Gastroesophageal sphincter (tissue), 4 donors: ENCODE results near the gene ADARB1. TPM values are rescaled to one million over a fixed set of nuclear protein-coding genes. Genes with fewer than 3 reads are reported as not detected.

Experiments used
- ATAC-seq: fragments of 150-250 bp; one replicate; pipeline ENCODE4 v1.9.1; 2016; ENCODE audit warnings: mild to moderate bottlenecking, moderate library complexity
- H3K27ac ChIP-seq, 4 donors: fragments of 200-600 bp; sonication (generic) in 3 of 4; 1 replicate in 3 of 4; 2 replicates in 1 of 4; pipeline ENCODE4 v1.5.1; 2016 to 2019
- H3K27me3 ChIP-seq: fragments of 200-600 bp; sonication (generic); one replicate; pipeline ENCODE4 v1.5.1; 2019
- H3K36me3 ChIP-seq, 2 donors: fragments of 200-600 bp; sonication (generic); one replicate each; pipeline ENCODE4 v1.5.1; 2019; ENCODE audit warnings: control low read depth in 1 of 2
- H3K4me1 ChIP-seq, 3 donors: fragments of 200-600 bp; sonication (generic); 1 replicate in 2 of 3; 2 replicates in 1 of 3; pipeline ENCODE4 v1.5.1; 2016 to 2019; ENCODE audit warnings: control low read depth in 2 of 3
- H3K4me3 ChIP-seq, 2 donors: fragments of 200-600 bp; sonication (generic); one replicate each; pipeline ENCODE4 v1.5.1; 2019; ENCODE audit warnings: mild to moderate bottlenecking in 1 of 2, moderate library complexity in 1 of 2
- H3K9me3 ChIP-seq, 3 donors: fragments of 200-600 bp; sonication (generic); one replicate each; pipeline ENCODE4 v1.5.1; 2017 to 2019; ENCODE audit warnings: control low read depth in 2 of 3
- EP300 ChIP-seq: sonication (generic); formaldehyde crosslinking; IDR thresholded peaks from one replicate; pipeline ENCODE4 v1.6.1; 2017; ENCODE audit warnings: antibody characterized with exemption, mild to moderate bottlenecking
- POLR2A ChIP-seq, 2 donors: fragments of 450-650 bp; IDR thresholded peaks; one replicate each; pipeline ENCODE4 v1.6.1; 2017; ENCODE audit warnings: antibody characterized with exemption in 2 of 2, mild to moderate bottlenecking in 2 of 2, moderate library complexity in 1 of 2
- POLR2AphosphoS5 ChIP-seq: sonication (generic); formaldehyde crosslinking; IDR thresholded peaks from one replicate; pipeline ENCODE4 v1.6.1; 2017; ENCODE audit warnings: antibody characterized with exemption
- WGBS, 2 donors: methylation state at CpG; one replicate each; pipeline ENCODE4 v1.1.5; 2018; ENCODE audit warnings: low coverage in 1 of 2; 5-methylcytosine and 5-hydroxymethylcytosine counted together
- total RNA-seq, 4 donors: library from RNA; depleted of rRNA; stranded (reverse); fragments of >200 nt; gene quantifications; one replicate each; pipeline ENCODE4 v1.1.0, GENCODE V29; 2016
- TF ChIP-seq, protein P1 (sequence below), 4 experiments: fragments of 200-600 bp in 2 of 4; fragments of 450-650 bp in 2 of 4; sonication (generic) in 1 of 4; IDR thresholded peaks; one replicate each; pipeline ENCODE4 v1.5.1; 2017 to 2019; ENCODE audit warnings: antibody characterized with exemption in 4 of 4, mild to moderate bottlenecking in 2 of 4, moderate library complexity in 2 of 4

ADARB1 gene
- total RNA-seq, 4 donors from 2014 or later, result 136 to 228 (median 181) TPM

DNA sequence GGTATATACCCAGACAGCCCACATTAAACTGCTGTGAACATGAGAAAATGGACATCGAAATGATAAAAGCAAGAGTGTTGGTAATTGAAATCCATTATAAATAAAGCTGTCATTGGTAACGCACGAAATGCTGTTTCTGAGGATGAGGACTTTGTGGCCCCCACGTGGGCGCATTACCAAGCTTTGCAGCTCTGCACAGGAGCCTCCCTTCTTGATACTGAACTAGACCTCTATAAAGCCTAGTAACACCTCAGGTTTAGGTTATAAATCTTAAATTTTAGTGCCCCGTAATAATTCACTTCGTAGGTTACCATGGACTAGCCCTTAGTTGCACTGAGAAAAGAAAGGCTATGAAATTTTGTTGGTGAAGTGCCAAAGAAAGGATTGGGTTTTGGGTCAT lies 45.4 kb downstream of the ADARB1 start:
- TF ChIP-seq POLR2AphosphoS5, result no peak
- TF ChIP-seq, protein P1, sequence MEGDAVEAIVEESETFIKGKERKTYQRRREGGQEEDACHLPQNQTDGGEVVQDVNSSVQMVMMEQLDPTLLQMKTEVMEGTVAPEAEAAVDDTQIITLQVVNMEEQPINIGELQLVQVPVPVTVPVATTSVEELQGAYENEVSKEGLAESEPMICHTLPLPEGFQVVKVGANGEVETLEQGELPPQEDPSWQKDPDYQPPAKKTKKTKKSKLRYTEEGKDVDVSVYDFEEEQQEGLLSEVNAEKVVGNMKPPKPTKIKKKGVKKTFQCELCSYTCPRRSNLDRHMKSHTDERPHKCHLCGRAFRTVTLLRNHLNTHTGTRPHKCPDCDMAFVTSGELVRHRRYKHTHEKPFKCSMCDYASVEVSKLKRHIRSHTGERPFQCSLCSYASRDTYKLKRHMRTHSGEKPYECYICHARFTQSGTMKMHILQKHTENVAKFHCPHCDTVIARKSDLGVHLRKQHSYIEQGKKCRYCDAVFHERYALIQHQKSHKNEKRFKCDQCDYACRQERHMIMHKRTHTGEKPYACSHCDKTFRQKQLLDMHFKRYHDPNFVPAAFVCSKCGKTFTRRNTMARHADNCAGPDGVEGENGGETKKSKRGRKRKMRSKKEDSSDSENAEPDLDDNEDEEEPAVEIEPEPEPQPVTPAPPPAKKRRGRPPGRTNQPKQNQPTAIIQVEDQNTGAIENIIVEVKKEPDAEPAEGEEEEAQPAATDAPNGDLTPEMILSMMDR (IDR thresholded peaks at IDR 0.05), result no peak
- no peak for TF ChIP-seq POLR2A (IDR thresholded peaks at IDR 0.05)
- no peak for TF ChIP-seq EP300
- WGBS, 2 donors, result 91 to 94% methylated on average over 7 of the region's 7 CpGs

DNA sequence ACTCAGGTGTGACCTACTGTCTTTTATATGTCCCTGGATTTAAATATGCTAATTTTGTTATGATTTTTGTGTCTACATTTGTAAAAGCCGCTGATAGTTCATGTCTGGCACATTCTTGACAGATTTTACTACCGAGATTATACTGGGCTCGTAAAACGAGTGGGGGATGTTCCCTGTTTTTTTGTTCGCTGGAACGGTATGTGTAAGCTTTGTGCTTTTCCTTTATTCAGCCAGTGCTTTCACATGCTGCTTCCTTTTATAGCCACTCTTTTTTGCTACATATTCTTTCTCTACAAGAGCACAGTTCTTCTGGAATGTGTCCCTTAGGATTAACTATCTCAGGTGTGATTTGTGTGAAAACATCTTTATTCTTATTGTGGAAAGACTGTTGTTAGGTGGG lies 46.6 kb downstream of the ADARB1 start:
- ATAC-seq, result no peak
- 51 to 70% methylated on average over 5 to 6 of the region's 6 CpGs for WGBS, 2 donors
- Histone ChIP-seq H3K4me1 (peaks cover 0 to 65% (median under 1%) of the 10 kb centered on the region in 3 donors), H3K27me3 (no peaks in the 10 kb centered on the region), H3K4me3 (no peak overlapping the region), H3K36me3 (peaks cover 0 to 20% of the 10 kb centered on the region in 2 donors), H3K9me3 (no peaks in the 10 kb centered on the region), H3K27ac (peak overlapping the region in 2 of 4 donors; percentile 59 to 78)
- TF ChIP-seq POLR2A (IDR thresholded peaks at IDR 0.05) (no peak), POLR2AphosphoS5 (peak; percentile 8), EP300 (no peak)
- TF ChIP-seq, protein P1 (IDR thresholded peaks at IDR 0.05), result no peak

More for the DNA sequence above, 45.4 kb downstream of the ADARB1 start:
- Histone ChIP-seq H3K4me1 (peaks cover 0 to 65% (median 4%) of the 10 kb centered on the region in 3 donors), H3K4me3 (no peak overlapping the region), H3K27ac (peak overlapping the region in 1 of 4 donors; percentile 78), H3K9me3 (no peaks in the 10 kb centered on the region), H3K27me3 (no peaks in the 10 kb centered on the region), H3K36me3 (peaks cover 0 to 20% of the 10 kb centered on the region in 2 donors)
- no peak for ATAC-seq

DNA sequence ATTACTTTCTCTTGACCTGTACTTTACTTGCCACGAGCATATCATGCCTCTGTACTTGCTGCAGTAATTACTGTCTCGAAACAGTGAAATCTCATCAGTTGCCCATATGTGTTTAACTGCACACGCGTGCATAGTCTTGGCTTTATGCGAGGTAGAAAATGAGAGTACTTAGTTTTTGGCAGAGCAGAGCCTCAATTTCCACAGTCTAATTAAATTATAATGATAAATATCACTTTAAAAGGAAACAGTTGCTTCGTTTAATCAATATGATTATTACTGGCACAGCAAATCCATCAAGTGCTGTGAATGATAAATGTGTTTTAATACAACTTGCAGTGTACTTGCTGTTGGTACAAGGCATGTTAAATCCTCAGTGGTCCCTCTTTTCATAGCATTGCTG lies 47.6 kb downstream of the ADARB1 start:
- H3K36me3 ChIP-seq, result peaks cover 0 to 27% of the 10 kb centered on the region in 2 donors
- no peak for ATAC-seq
- peak overlapping the region in 2 of 4 donors; percentile 59 to 78 for H3K27ac ChIP-seq
- TF ChIP-seq, protein P1 (IDR thresholded peaks at IDR 0.05), result no peak
- TF ChIP-seq POLR2A (IDR thresholded peaks at IDR 0.05) (no peak), EP300 (no peak), POLR2AphosphoS5 (no peak)
- H3K27me3 ChIP-seq, result no peaks in the 10 kb centered on the region
- 75 to 88% methylated on average over 6 of the region's 6 CpGs for WGBS, 2 donors
- peaks cover 0 to 65% (median 3%) of the 10 kb centered on the region in 3 donors for H3K4me1 ChIP-seq
- H3K4me3 ChIP-seq, result no peak overlapping the region
- H3K9me3 ChIP-seq, result no peaks in the 10 kb centered on the region

DNA sequence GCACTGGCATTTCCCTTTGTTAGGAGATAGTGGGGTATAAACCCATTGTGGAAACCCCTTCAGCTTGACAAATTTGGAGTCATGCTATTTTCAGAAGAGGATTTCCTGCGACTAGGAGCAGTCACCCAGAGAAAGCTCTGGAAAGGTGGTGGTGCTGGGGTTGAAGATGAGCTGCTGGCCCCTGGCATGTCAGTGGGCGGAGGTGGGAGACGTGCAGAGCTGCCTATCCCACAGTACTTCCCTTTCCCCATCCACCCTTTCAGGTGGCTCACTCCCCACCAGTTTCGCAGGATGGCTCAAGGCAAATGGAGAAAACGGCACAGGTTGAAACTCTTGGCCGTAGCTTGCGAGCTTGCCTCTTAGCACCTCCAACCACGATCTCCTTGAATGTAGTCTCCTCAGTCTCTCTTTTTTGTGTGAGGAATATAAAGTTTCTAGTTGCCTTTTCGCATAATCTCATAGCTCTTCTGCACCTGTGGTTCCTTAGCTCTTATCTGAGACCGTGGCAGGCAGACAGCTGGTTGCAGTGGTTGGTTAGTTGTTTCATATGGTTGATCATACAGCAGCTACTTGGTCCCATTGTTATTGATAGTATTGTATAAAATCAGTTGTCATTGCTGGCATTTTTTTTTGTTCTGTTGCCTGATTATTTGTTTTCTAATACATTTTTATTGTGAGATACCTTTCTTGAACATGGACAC lies 48.2 kb downstream of the ADARB1 start:
- no peaks in the 10 kb centered on the region for H3K27me3 ChIP-seq
- H3K36me3 ChIP-seq, result peaks cover 0 to 30% of the 10 kb centered on the region in 2 donors
- no peaks in the 10 kb centered on the region for H3K9me3 ChIP-seq
- TF ChIP-seq POLR2AphosphoS5 (no peak), POLR2A (IDR thresholded peaks at IDR 0.05) (no peak), EP300 (no peak)
- TF ChIP-seq, protein P1 (IDR thresholded peaks at IDR 0.05), result no peak
- peak overlapping the region in 1 of 4 donors; percentile 78 for H3K27ac ChIP-seq
- whole genome bisulfite sequencing, 2 donors, result 87 to 89% methylated on average over 9 of the region's 10 CpGs
- peaks cover 0 to 65% (median 3%) of the 10 kb centered on the region in 3 donors for H3K4me1 ChIP-seq
- H3K4me3 ChIP-seq, result no peak overlapping the region
- ATAC-seq, result no peak

DNA sequence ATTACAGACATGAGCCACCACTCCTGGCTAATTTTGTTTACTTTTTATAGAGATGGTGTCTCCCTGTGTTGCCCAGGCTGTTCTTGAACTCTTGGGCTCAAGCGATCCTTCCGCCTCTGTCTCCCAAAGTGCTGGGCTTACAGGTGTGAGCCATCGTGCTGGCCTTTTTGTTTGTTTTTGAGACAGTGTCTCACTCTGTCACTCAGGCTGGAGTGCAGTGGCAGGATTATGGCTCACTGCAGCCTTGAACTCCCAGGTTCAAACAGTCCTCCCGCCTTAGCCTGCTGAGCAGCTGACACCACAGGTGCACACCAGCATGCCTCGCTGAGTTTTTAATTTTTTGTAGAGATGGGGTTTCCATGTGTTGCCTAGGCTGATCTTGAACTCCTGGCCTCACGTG lies 49.1 kb downstream of the ADARB1 start:
- H3K9me3 ChIP-seq, result no peaks in the 10 kb centered on the region
- H3K27me3 ChIP-seq, result no peaks in the 10 kb centered on the region
- no peak overlapping the region for H3K4me3 ChIP-seq
- peak overlapping the region in 1 of 4 donors; percentile 13 for H3K27ac ChIP-seq
- TF ChIP-seq POLR2AphosphoS5 (no peak), EP300 (no peak), POLR2A (IDR thresholded peaks at IDR 0.05) (no peak)
- TF ChIP-seq, protein P1 (IDR thresholded peaks at IDR 0.05), result no peak
- peaks cover 0 to 33% of the 10 kb centered on the region in 2 donors for H3K36me3 ChIP-seq
- peaks cover 0 to 72% (median 4%) of the 10 kb centered on the region in 3 donors for H3K4me1 ChIP-seq
- ATAC-seq, result no peak
- WGBS, 2 donors, result 81 to 88% methylated on average over 5 to 6 of the region's 6 CpGs
